Astrocyte (in vitro differentiated cells and primary cell): ENCODE measurements around the gene TMEM179. TPM values are rescaled to one million over a fixed set of nuclear protein-coding genes. Genes with fewer than 3 reads are reported as not detected.

ENCODE experiments used
- DNase-seq: peaks from one replicate; pipeline ENCODE4 v3.0.0-alpha.2; 2010; ENCODE audit warnings: low read depth
- FAIRE-seq: peaks from 2 replicates; lab custom pipeline; 2011; peaks lifted over from hg19 to GRCh38; lab: Jason Lieb, UNC
- H2AFZ ChIP-seq: 2 replicates; pipeline ENCODE4 v1.6.0; 2012; ENCODE audit warnings: low read depth, low read length, inconsistent platforms
- H3K27ac ChIP-seq: 2 replicates; pipeline ENCODE4 v1.5.1; 2011; ENCODE audit warnings: low read depth, low read length, inconsistent platforms
- H3K27me3 ChIP-seq: 2 replicates; pipeline ENCODE4 v1.6.0; 2011; ENCODE audit warnings: low read length, inconsistent platforms; ENCODE audit not compliant: insufficient read depth
- H3K36me3 ChIP-seq: 2 replicates; pipeline ENCODE4 v1.5.1; 2011; ENCODE audit warnings: low read length, inconsistent platforms; ENCODE audit not compliant: insufficient read depth
- H3K4me1 ChIP-seq: 2 replicates; pipeline ENCODE4 v1.5.1; 2011; ENCODE audit warnings: low read length, inconsistent platforms; ENCODE audit not compliant: insufficient read depth
- H3K4me2 ChIP-seq: 2 replicates; pipeline ENCODE4 v1.6.0; 2012; ENCODE audit warnings: low read length, inconsistent platforms
- H3K4me3 ChIP-seq: 2 replicates; pipeline ENCODE4 v1.5.1; 2011; ENCODE audit warnings: low read depth, mild to moderate bottlenecking, low read length, inconsistent platforms; ENCODE audit not compliant: insufficient read depth
- H3K79me2 ChIP-seq: 2 replicates; pipeline ENCODE4 v1.6.0; 2012; ENCODE audit warnings: mild to moderate bottlenecking, low read length, inconsistent platforms; ENCODE audit not compliant: insufficient read depth
- H3K9ac ChIP-seq: 2 replicates; pipeline ENCODE4 v1.6.0; 2012; ENCODE audit warnings: mild to moderate bottlenecking, low read length, inconsistent platforms
- H3K9me3 ChIP-seq: 2 replicates; pipeline ENCODE4 v1.5.1; 2012; ENCODE audit warnings: low read depth, mild to moderate bottlenecking, low read length, inconsistent platforms; ENCODE audit not compliant: insufficient read depth
- H4K20me1 ChIP-seq: 2 replicates; pipeline ENCODE4 v1.6.0; 2012; ENCODE audit warnings: low read length, inconsistent platforms; ENCODE audit not compliant: insufficient read depth
- H3K27ac Mint-ChIP-seq: one replicate; pipeline ENCODE4 v1.8.0; 2021; ENCODE audit warnings: mild to moderate bottlenecking, mixed read lengths; ENCODE audit not compliant: unreplicated experiment
- H3K27me3 Mint-ChIP-seq: one replicate; pipeline ENCODE4 v1.8.0; 2021; ENCODE audit warnings: low read depth, mixed read lengths; ENCODE audit not compliant: unreplicated experiment
- H3K36me3 Mint-ChIP-seq: one replicate; pipeline ENCODE4 v1.8.0; 2021; ENCODE audit warnings: low read depth, mixed read lengths; ENCODE audit not compliant: unreplicated experiment
- H3K4me1 Mint-ChIP-seq: one replicate; pipeline ENCODE4 v1.8.0; 2021; ENCODE audit warnings: low read depth, mixed read lengths; ENCODE audit not compliant: unreplicated experiment
- H3K4me3 Mint-ChIP-seq: one replicate; pipeline ENCODE4 v1.8.0; 2021; ENCODE audit warnings: mild to moderate bottlenecking, moderate library complexity, mixed read lengths; ENCODE audit not compliant: unreplicated experiment
- H3K9me3 Mint-ChIP-seq: one replicate; pipeline ENCODE4 v1.8.0; 2021; ENCODE audit warnings: mild to moderate bottlenecking, mixed read lengths; ENCODE audit not compliant: unreplicated experiment
- CTCF ChIP-seq: IDR thresholded peaks from 2 replicates; pipeline ENCODE4 v1.5.1; 2011; ENCODE audit warnings: low read depth, mild to moderate bottlenecking, inconsistent platforms, low read length, moderate library complexity; ENCODE audit not compliant: insufficient read depth
- EZH2 ChIP-seq: IDR thresholded peaks from 2 replicates; pipeline ENCODE4 v1.6.1; 2012; ENCODE audit warnings: mild to moderate bottlenecking, low read length, inconsistent platforms; ENCODE audit not compliant: insufficient read depth
- total RNA-seq: library from RNA; stranded (reverse); gene quantifications from 2 replicates; pipeline ENCODE4 v1.2.1, GENCODE V29; 2021

The TMEM179 gene
- total RNA-seq, 1 donor from 2014 or later = 0.82 TPM

GRCh38 chr14:104577426-104577825 lies 27.1 kb downstream of the TMEM179 start:
- FAIRE-seq = no peak
- H3K79me2 ChIP-seq = no peaks in the 10 kb centered on the region
- H3K4me3 ChIP-seq = no peak overlapping the region
- no peak overlapping the region for H3K27ac Mint-ChIP-seq
- H3K9me3 ChIP-seq = no peaks in the 10 kb centered on the region
- H2AFZ ChIP-seq = no peak overlapping the region
- no peak overlapping the region for H3K4me2 ChIP-seq
- H3K4me1 Mint-ChIP-seq = no peaks in the 10 kb centered on the region
- H3K4me1 ChIP-seq = no peaks in the 10 kb centered on the region
- H3K27ac ChIP-seq = no peak overlapping the region
- H3K27me3 Mint-ChIP-seq = peaks cover 34% of the 10 kb centered on the region
- TF ChIP-seq CTCF (no peak), EZH2 (no peak)
- H3K27me3 ChIP-seq = no peaks in the 10 kb centered on the region
- H3K36me3 ChIP-seq = no peaks in the 10 kb centered on the region
- H3K9me3 Mint-ChIP-seq = no peaks in the 10 kb centered on the region
- H3K36me3 Mint-ChIP-seq = no peaks in the 10 kb centered on the region
- H3K9ac ChIP-seq = no peak overlapping the region
- DNase-seq = no peak
- H4K20me1 ChIP-seq = no peaks in the 10 kb centered on the region
- H3K4me3 Mint-ChIP-seq = no peak overlapping the region

GRCh38 chr14:104576970-104577332 lies 27.6 kb downstream of the TMEM179 start:
- Histone ChIP-seq H4K20me1 (no peaks in the 10 kb centered on the region), H3K27ac (no peak overlapping the region), H3K36me3 (no peaks in the 10 kb centered on the region), H3K9ac (no peak overlapping the region), H3K4me3 (no peak overlapping the region), H3K4me2 (no peak overlapping the region), H3K4me1 (no peaks in the 10 kb centered on the region), H3K27me3 (no peaks in the 10 kb centered on the region), H2AFZ (no peak overlapping the region), H3K79me2 (no peaks in the 10 kb centered on the region), H3K9me3 (no peaks in the 10 kb centered on the region)
- Mint-ChIP-seq H3K4me1 (no peaks in the 10 kb centered on the region), H3K27me3 (peaks cover 35% of the 10 kb centered on the region), H3K27ac (no peak overlapping the region), H3K9me3 (no peaks in the 10 kb centered on the region), H3K4me3 (no peak overlapping the region), H3K36me3 (no peaks in the 10 kb centered on the region)
- DNase-seq (no peak), FAIRE-seq (no peak)
- TF ChIP-seq CTCF = no peak
- TF ChIP-seq EZH2 = no peak

GRCh38 chr14:104576232-104576969 lies 28.2 kb downstream of the TMEM179 start:
- Mint-ChIP-seq H3K27me3 (peaks cover 35% of the 10 kb centered on the region), H3K4me3 (no peak overlapping the region), H3K36me3 (no peaks in the 10 kb centered on the region), H3K9me3 (no peaks in the 10 kb centered on the region), H3K4me1 (no peaks in the 10 kb centered on the region), H3K27ac (no peak overlapping the region)
- Histone ChIP-seq H3K36me3 (no peaks in the 10 kb centered on the region), H3K9ac (no peak overlapping the region), H3K4me2 (no peak overlapping the region), H3K4me3 (no peak overlapping the region), H3K27me3 (no peaks in the 10 kb centered on the region), H3K4me1 (no peaks in the 10 kb centered on the region), H3K27ac (no peak overlapping the region), H3K79me2 (no peaks in the 10 kb centered on the region), H2AFZ (no peak overlapping the region), H4K20me1 (no peaks in the 10 kb centered on the region), H3K9me3 (no peaks in the 10 kb centered on the region)
- DNase-seq = no peak
- FAIRE-seq = no peak
- TF ChIP-seq EZH2 = no peak
- TF ChIP-seq CTCF = no peak
